Esophagus squamous epithelium (tissue), 4 donors: ENCODE measurements around the gene RBPMS2.

Source experiments
- POLR2A ChIP-seq, 4 donors: fragments of 450-650 bp; IDR thresholded peaks; one replicate each; pipeline ENCODE4 v1.6.1; 2017; ENCODE audit warnings: antibody characterized with exemption in 4 of 4, mild to moderate bottlenecking in 4 of 4, moderate library complexity in 3 of 4
- TF ChIP-seq, protein P1 (sequence below), 6 experiments: fragments of 450-650 bp in 4 of 6; fragments of 200-600 bp in 2 of 6; sonication (generic) in 2 of 6; IDR thresholded peaks; one replicate each; pipeline ENCODE4 v1.5.1; 2016 to 2019; ENCODE audit warnings: antibody characterized with exemption in 6 of 6, mild to moderate bottlenecking in 4 of 6, moderate library complexity in 4 of 6

GRCh38 chr15:64693134-64693533 is 82.3 kb downstream of the RBPMS2 start:
- TF ChIP-seq, protein P1, sequence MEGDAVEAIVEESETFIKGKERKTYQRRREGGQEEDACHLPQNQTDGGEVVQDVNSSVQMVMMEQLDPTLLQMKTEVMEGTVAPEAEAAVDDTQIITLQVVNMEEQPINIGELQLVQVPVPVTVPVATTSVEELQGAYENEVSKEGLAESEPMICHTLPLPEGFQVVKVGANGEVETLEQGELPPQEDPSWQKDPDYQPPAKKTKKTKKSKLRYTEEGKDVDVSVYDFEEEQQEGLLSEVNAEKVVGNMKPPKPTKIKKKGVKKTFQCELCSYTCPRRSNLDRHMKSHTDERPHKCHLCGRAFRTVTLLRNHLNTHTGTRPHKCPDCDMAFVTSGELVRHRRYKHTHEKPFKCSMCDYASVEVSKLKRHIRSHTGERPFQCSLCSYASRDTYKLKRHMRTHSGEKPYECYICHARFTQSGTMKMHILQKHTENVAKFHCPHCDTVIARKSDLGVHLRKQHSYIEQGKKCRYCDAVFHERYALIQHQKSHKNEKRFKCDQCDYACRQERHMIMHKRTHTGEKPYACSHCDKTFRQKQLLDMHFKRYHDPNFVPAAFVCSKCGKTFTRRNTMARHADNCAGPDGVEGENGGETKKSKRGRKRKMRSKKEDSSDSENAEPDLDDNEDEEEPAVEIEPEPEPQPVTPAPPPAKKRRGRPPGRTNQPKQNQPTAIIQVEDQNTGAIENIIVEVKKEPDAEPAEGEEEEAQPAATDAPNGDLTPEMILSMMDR (IDR thresholded peaks at IDR 0.05) = no peak
- TF ChIP-seq POLR2A (IDR thresholded peaks at IDR 0.05) = no peak
